ENCODE measurements around the gene NUP37.
"Not testable (repeated sequence)": the region's sequence is repeated elsewhere in the genome, so short reads cannot be mapped to it uniquely, and the experiment has no call there.

The NUP37 gene

GRCh38 chr12:102119674-102120563 is at the start of gene NUP37, which contains the start of gene PARPBP:
TSS of gene NUP37 (minus strand) at chr12:102120114. CDS start at chr12:102118518, 1,596 bp downstream.
TSS of gene PARPBP (plus strand) at chr12:102120183. CDS start at chr12:102123889, 3,706 bp downstream.
- peak; percentile 89 for DNase-seq

- no peak for DNase-seq
These were observed 48.1 kb upstream of the NUP37 start for GRCh38 chr12:102167821-102168604.

GRCh38 chr12:102163383-102163782 is 43.5 kb upstream of the NUP37 start:
- no peak for DNase-seq

DNA sequence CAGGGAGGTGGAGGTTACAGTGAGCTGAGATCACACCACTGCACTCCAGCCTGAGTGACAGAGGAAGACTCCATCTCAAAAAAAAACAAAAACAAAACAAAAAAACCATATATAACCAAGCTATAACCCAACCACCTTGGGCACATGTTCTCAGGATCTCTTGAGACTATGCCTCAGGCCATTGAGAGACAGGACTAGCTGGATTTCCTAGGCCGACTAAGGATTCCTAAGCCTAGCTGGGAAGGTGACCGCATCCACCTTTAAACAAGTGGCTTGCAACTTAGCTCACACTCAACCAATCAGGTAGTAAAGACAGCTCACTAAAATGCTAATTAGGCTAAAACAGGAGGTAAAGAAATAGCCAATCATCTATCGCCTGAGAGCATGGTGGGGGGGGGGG is 35.3 kb upstream of the NUP37 start:
- DNase-seq, result not testable (repeated sequence)

GRCh38 chr12:102147062-102147587 is 27.2 kb upstream of the NUP37 start:
- DNase-seq, result not testable (repeated sequence)

DNA sequence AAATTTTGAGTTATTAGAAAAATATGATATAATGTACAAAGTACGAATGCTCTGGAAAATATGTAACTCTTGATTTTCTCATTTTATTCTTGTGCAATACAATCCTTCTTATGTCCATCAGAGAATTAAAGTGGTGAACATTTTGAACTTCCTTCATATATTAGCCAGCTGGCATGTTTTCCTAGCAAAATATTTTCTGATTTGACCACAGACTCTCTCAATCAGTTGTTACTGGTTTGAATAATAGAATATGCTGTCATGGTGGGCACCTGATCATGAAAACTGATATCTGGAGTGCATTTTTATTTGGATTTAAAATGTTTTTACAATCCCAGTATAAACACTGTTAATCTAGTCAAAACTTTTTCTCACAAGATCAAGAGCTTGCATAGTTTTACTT is 24.3 kb upstream of the NUP37 start:
- no peak for DNase-seq

- DNase-seq, result not testable (repeated sequence)
These were observed 23.0 kb upstream of the NUP37 start for GRCh38 chr12:102142866-102143373.

DNA sequence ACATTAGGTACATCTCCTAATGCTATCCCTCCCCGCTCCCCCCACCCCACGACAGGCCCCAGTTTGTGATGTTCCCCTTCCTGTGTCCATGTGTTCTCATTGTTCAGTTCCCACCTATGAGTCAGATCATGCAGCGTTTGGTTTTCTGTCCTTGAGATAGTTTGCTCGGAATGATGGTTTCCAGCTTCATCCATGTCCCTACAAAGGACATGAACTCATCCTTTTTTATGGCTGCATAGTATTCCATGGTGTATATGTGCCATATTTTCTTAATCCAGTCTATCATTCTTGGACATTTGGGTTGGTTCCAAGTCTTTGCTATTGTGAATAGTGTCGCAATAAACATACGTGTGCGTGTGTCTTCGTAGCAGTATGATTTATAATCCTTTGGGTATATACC is 17.7 kb upstream of the NUP37 start:
- not testable (repeated sequence) for DNase-seq

DNA sequence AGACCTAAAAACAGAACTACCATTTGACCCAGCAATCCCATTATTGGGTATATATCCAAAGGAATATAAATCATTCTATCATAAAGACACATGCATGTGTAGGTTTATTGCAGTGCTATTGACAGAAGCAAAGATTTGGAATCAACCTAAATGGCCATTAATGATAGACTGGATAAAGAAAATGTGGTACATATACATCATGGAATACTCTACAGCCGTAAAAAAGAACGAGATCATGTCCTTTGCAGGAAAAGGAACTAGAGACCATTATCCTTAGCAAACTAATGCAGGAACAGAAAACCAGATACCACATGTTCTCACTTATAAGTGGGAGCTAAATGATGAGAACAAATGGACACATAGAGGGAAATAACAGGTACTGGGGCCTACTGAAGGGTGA is 11.5 kb upstream of the NUP37 start:
- not testable (repeated sequence) for DNase-seq

- not testable (repeated sequence) for DNase-seq
These were observed 10.8 kb upstream of the NUP37 start for GRCh38 chr12:102130720-102131119.

DNA sequence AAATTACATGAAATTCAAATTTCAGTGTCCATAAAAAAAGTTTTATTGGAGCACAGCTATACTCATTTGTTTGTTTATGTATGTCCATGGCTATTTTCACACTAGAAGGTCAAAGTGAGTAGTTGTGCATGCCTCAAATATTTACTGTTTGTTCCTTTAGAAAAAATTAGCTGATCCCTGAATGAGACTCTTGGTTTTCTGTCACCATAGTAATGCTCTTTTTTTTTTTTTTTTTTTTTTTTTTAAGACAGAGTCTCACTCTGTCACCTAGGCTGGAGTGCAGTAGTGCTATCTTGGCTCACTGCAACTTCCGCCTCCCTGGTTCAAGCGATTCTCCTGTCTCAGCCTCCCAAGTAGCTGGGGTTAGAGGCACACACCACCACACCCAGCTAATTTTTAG is 1.4 kb upstream of the NUP37 start:
- not testable (repeated sequence) for DNase-seq

DNA sequence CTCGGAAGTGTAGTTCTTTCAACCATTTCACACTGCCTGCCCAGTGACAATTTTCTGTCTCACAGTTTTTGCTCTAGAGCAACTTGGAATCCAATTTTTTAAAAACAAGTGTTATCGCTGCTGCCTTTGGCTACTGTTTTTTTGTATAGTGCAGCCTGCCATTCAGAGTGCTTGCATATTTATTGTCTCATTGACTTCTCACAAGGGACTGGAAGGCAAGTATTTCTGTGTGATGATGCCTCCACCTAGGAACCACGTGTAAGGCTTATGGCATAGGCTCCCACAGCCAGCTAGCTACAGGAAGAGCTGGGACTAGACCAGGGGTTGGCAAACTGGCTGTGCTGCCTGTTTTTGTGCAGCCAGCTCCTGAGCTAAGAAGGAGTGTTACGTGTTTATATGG is 972 bp upstream of the NUP37 start:
- no peak for DNase-seq

- DNase-seq, result no peak
These were observed 605 bp upstream of the NUP37 start for GRCh38 chr12:102120564-102120873.

GRCh38 chr12:102118874-102119273 is 1.0 kb downstream of the NUP37 start:
- no peak for DNase-seq

DNA sequence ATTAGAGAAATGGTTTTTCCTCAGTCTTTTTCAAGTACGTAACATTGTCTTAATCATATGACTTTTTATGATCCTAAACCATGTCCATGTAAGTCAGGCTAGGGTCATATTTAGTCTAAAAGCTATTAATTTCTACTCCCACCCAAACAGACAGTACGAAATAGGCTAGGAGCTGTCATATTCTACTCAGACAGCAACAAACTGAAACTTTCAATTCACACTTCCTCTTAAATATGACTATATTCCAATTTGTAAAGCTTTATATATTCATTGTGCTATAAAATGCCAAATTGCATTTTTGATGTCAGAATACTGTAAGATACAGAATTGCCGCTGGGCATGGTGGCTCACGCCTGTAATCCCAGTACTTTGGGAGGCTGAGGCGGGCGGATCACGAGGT is 3.5 kb downstream of the NUP37 start:
- no peak for DNase-seq

DNA sequence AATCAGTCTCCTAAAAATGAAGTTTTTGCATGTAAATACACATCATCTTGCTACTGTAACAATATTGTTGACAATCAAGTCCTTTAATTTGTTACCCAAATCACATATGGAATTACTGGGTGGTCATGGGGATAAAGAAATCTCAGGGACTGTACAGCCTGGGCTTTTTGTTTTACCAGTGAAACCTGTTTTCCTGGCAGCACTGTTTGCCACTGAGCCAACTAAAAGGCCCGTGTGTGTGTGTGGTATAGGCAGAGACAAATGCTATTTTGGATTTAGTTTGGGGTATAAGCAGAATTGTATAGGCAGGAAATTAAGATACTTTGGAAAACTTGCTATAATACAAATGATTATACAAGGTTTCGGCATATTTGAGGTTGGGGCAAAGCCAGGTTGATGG is 5.7 kb downstream of the NUP37 start:
- DNase-seq, result no peak

DNA sequence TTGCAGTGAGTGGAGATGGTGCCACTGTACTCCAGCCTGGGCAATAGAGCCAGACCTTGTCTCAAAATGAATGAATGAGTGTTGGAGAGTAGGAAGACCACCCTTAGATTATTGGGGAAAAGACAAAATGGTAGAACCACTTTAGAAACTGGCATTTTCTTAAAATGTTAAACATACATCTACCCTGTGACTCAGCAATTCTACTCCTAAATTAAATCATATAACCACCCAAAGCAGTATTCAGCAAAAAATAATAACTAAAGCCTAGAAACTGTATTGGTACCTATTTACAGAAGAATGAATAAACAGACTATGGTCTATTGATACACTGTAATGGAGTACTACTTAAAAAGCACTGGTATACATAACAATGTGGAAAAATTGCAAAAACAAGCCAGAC is 9.1 kb downstream of the NUP37 start:
- DNase-seq, result no peak

DNA sequence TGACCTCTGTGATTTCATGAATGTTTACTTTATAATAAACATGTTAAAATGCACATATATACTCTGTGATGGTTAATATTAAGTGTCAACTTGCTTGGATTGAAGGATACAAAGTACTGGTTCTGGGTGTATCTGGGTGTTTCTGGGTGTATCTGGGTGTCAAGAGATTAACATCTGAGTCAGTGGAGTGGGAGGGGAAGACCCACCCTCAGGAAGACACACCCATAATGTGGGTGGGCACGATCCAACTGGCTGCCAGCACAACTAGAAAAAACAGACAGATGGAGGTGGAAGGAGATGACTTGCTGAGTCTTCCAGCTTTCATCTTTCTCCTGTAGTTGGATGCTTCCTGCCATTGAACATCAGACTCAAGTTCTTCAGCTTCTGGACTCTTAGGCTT is 11.9 kb downstream of the NUP37 start:
- DNase-seq, result no peak

DNA sequence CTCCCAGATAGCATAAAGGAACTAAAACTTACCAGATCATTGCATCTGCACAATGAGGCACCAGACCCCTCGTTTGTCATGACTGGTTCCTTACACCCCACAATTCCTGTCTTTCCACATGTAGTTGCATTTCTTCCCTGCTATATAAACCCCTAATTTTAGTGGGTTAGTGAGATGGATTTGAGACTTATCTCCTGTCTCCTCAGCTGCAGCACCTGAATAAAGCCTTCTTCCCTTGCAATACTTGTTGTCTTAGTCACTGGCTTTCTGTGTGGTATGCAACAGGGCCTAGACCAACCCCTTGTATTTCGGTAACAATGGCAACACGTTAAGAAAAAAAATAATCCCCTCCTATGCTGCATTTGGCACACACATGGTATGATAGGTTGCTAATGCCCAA is 13.0 kb downstream of the NUP37 start:
- DNase-seq, result no peak

- no peak for DNase-seq
These were observed 23.1 kb downstream of the NUP37 start for GRCh38 chr12:102096855-102097254.

DNA sequence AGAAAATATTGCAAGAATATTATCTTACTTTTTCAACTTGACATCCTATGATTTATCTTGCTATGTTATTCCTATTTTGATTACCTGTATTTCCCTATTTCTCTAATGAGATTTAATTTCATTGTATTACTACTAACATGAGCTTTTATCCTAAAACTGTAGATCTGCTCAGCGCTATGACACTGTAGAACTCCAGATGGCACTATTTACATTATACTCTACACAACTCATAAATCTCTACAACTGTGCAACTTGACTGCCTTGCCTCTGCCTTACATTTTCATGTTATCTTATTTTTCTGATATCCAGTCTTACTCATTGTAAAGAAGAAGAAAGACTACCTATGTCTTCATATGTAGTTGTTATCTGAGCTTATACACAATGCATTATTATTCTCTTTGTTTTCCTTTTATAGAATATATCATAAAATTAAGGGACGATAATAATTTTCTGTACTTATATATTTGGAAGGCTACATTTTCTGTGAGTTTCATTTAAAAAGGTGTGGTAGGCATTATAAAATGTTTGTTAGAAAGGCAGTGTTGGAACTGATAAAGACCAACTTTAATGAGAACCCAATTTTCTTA is 24.1 kb downstream of the NUP37 start:
- DNase-seq, result no peak

DNA sequence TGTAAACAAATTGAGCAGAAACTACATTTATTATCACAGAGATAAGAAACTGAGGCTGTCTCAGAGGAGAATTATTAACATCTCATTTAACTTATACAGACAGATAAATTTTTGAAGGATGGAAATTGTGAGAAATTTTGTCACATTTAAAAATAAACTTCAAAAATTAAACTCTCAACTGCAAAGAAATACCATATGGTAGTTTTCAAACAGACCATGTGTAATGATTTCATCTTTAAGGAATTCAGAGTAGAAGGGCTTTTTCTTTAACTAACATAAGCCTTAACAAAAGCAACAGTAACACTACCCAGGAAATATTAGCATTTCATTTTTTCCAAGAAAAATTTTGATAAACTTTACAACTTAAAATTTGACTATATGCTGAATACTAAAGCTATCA is 26.6 kb downstream of the NUP37 start:
- no peak for DNase-seq

DNA sequence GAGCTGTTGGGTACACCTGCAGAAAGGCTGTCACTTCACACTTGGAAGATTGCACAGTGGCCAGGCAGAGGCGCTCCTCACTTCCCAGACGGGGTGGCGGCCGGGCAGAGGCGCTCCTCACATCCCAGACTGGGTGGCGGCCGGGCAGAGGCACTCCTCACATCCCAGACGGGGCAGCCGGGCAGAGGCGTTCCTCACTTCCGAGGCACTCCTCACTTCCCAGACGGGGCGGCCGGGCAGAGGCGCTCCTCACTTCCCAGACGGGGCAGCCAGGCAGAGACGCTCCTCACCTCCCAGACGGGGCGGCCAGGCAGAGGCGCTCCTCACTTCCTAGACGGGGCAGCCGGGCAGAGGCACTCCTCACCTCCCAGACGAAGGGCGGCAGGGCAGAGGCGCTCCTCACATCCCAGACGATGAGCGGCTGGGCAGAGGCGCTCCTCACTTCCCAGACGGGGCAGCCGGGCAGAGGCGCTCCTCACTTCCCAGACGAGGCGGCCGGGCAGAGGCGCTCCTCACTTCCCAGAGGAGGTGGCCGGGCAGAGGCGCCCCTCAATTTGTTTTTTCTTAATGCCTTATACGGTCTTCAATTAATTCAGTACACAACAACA is 30.6 kb downstream of the NUP37 start:
- not testable (repeated sequence) for DNase-seq
